ENCODE data around the gene CABLES1.
A peak's percentile ranks its signal among the peaks of the same experiment; 100 is the strongest.

Gene CABLES1

GRCh38 chr18:23182606-23183005, 47.3 kb downstream of the CABLES1 start:
- Histone ChIP-seq H3K4me3 (ENCODE audit: low read depth, low read length) (no peak overlapping the region), H3K36me3 (ENCODE audit: insufficient read depth, low read length) (no peaks in the 10 kb centered on the region), H3K27ac (ENCODE audit: low read depth, low read length) (no peak overlapping the region), H3K4me1 (ENCODE audit: control insufficient read depth, insufficient read depth, low read length, unreplicated experiment) (peaks cover 3% of the 10 kb centered on the region), H3K27me3 (ENCODE audit: insufficient read depth, low read length) (no peaks in the 10 kb centered on the region), H2AFZ (ENCODE audit: low read length, unreplicated experiment) (no peak overlapping the region), H3K79me2 (ENCODE audit: control insufficient read depth, insufficient read depth, low read length, unreplicated experiment) (no peaks in the 10 kb centered on the region)

- H3K27me3 ChIP-seq (ENCODE audit: insufficient read depth, low read length), result no peaks in the 10 kb centered on the region
- no peak overlapping the region for H3K27ac ChIP-seq (ENCODE audit: low read depth, low read length)
- H3K4me1 ChIP-seq (ENCODE audit: control insufficient read depth, insufficient read depth, low read length, unreplicated experiment), result peaks cover 12% of the 10 kb centered on the region
- H3K79me2 ChIP-seq (ENCODE audit: control insufficient read depth, insufficient read depth, low read length, unreplicated experiment), result no peaks in the 10 kb centered on the region
- no peaks in the 10 kb centered on the region for H3K36me3 ChIP-seq (ENCODE audit: insufficient read depth, low read length)
- H2AFZ ChIP-seq (ENCODE audit: low read length, unreplicated experiment), result no peak overlapping the region
- H3K4me3 ChIP-seq (ENCODE audit: low read depth, low read length), result no peak overlapping the region
Measured at GRCh38 chr18:23183411-23184150, 48.3 kb downstream of the CABLES1 start.

- Histone ChIP-seq H3K27ac (ENCODE audit: low read depth, low read length) (no peak overlapping the region), H3K79me2 (ENCODE audit: control insufficient read depth, insufficient read depth, low read length, unreplicated experiment) (no peaks in the 10 kb centered on the region)
Measured at GRCh38 chr18:23186781-23187180, 51.5 kb downstream of the CABLES1 start.

GRCh38 chr18:23188068-23188760, 52.9 kb downstream of the CABLES1 start:
- H3K27me3 ChIP-seq (ENCODE audit: insufficient read depth, low read length), result no peaks in the 10 kb centered on the region
- no peaks in the 10 kb centered on the region for H3K36me3 ChIP-seq (ENCODE audit: insufficient read depth, low read length)
- peaks cover 20% of the 10 kb centered on the region for H3K4me1 ChIP-seq (ENCODE audit: control insufficient read depth, insufficient read depth, low read length, unreplicated experiment)
- no peaks in the 10 kb centered on the region for H3K79me2 ChIP-seq (ENCODE audit: control insufficient read depth, insufficient read depth, low read length, unreplicated experiment)
- no peak overlapping the region for H3K4me3 ChIP-seq (ENCODE audit: low read depth, low read length)
- 0 out of 2 replicates have a peak overlapping the region, but pooled peaks have one; percentile 13 for H3K27ac ChIP-seq (ENCODE audit: low read depth, low read length)
- no peak overlapping the region for H2AFZ ChIP-seq (ENCODE audit: low read length, unreplicated experiment)

More at GRCh38 chr18:23186781-23187180, 51.5 kb downstream of the CABLES1 start:
- no peaks in the 10 kb centered on the region for H3K36me3 ChIP-seq (ENCODE audit: insufficient read depth, low read length)
- H3K4me3 ChIP-seq (ENCODE audit: low read depth, low read length), result no peak overlapping the region
- H3K27me3 ChIP-seq (ENCODE audit: insufficient read depth, low read length), result no peaks in the 10 kb centered on the region
- H2AFZ ChIP-seq (ENCODE audit: low read length, unreplicated experiment), result no peak overlapping the region
- peaks cover 10% of the 10 kb centered on the region for H3K4me1 ChIP-seq (ENCODE audit: control insufficient read depth, insufficient read depth, low read length, unreplicated experiment)

- Histone ChIP-seq H3K79me2 (ENCODE audit: control insufficient read depth, insufficient read depth, low read length, unreplicated experiment) (no peaks in the 10 kb centered on the region), H2AFZ (ENCODE audit: low read length, unreplicated experiment) (no peak overlapping the region), H3K4me3 (ENCODE audit: low read depth, low read length) (no peak overlapping the region), H3K27me3 (ENCODE audit: insufficient read depth, low read length) (no peaks in the 10 kb centered on the region), H3K36me3 (ENCODE audit: insufficient read depth, low read length) (no peaks in the 10 kb centered on the region), H3K27ac (ENCODE audit: low read depth, low read length) (no peak overlapping the region), H3K4me1 (ENCODE audit: control insufficient read depth, insufficient read depth, low read length, unreplicated experiment) (peaks cover 28% of the 10 kb centered on the region)
Measured at GRCh38 chr18:23189099-23189498, 53.8 kb downstream of the CABLES1 start.

- peaks cover 34% of the 10 kb centered on the region for H3K4me1 ChIP-seq (ENCODE audit: control insufficient read depth, insufficient read depth, low read length, unreplicated experiment)
- H3K27me3 ChIP-seq (ENCODE audit: insufficient read depth, low read length), result no peaks in the 10 kb centered on the region
- H2AFZ ChIP-seq (ENCODE audit: low read length, unreplicated experiment), result no peak overlapping the region
- no peak overlapping the region for H3K4me3 ChIP-seq (ENCODE audit: low read depth, low read length)
- H3K79me2 ChIP-seq (ENCODE audit: control insufficient read depth, insufficient read depth, low read length, unreplicated experiment), result no peaks in the 10 kb centered on the region
- H3K27ac ChIP-seq (ENCODE audit: low read depth, low read length), result no peak overlapping the region
- H3K36me3 ChIP-seq (ENCODE audit: insufficient read depth, low read length), result peaks cover under 1% of the 10 kb centered on the region; the same call in 1 of the 2 replicates
Measured at GRCh38 chr18:23189768-23190661, 54.7 kb downstream of the CABLES1 start.

- H3K27me3 ChIP-seq (ENCODE audit: insufficient read depth, low read length), result no peaks in the 10 kb centered on the region
- no peak overlapping the region for H3K4me3 ChIP-seq (ENCODE audit: low read depth, low read length)
- H3K79me2 ChIP-seq (ENCODE audit: control insufficient read depth, insufficient read depth, low read length, unreplicated experiment), result no peaks in the 10 kb centered on the region
- no peak overlapping the region for H2AFZ ChIP-seq (ENCODE audit: low read length, unreplicated experiment)
- peaks cover 4% of the 10 kb centered on the region; the same call in 1 of the 2 replicates for H3K36me3 ChIP-seq (ENCODE audit: insufficient read depth, low read length)
- peaks cover 34% of the 10 kb centered on the region for H3K4me1 ChIP-seq (ENCODE audit: control insufficient read depth, insufficient read depth, low read length, unreplicated experiment)
- H3K27ac ChIP-seq (ENCODE audit: low read depth, low read length), result no peak overlapping the region
Measured at GRCh38 chr18:23191232-23191631, 55.9 kb downstream of the CABLES1 start.

GRCh38 chr18:23193742-23194141, 58.5 kb downstream of the CABLES1 start:
- H3K4me1 ChIP-seq (ENCODE audit: control insufficient read depth, insufficient read depth, low read length, unreplicated experiment), result peaks cover 24% of the 10 kb centered on the region
- no peak overlapping the region for H2AFZ ChIP-seq (ENCODE audit: low read length, unreplicated experiment)
- peaks cover 4% of the 10 kb centered on the region; the same call in 1 of the 2 replicates for H3K36me3 ChIP-seq (ENCODE audit: insufficient read depth, low read length)
- H3K27ac ChIP-seq (ENCODE audit: low read depth, low read length), result no peak overlapping the region
- no peak overlapping the region for H3K4me3 ChIP-seq (ENCODE audit: low read depth, low read length)
- H3K27me3 ChIP-seq (ENCODE audit: insufficient read depth, low read length), result no peaks in the 10 kb centered on the region
- no peaks in the 10 kb centered on the region for H3K79me2 ChIP-seq (ENCODE audit: control insufficient read depth, insufficient read depth, low read length, unreplicated experiment)

GRCh38 chr18:23194155-23194996, 59.1 kb downstream of the CABLES1 start:
- H3K79me2 ChIP-seq (ENCODE audit: control insufficient read depth, insufficient read depth, low read length, unreplicated experiment), result no peaks in the 10 kb centered on the region
- H3K4me3 ChIP-seq (ENCODE audit: low read depth, low read length), result peak overlapping the region; percentile 21; the same call in 1 of the 2 replicates
- H3K4me1 ChIP-seq (ENCODE audit: control insufficient read depth, insufficient read depth, low read length, unreplicated experiment), result peaks cover 24% of the 10 kb centered on the region
- H2AFZ ChIP-seq (ENCODE audit: low read length, unreplicated experiment), result peak overlapping the region; percentile 7
- no peak overlapping the region for H3K27ac ChIP-seq (ENCODE audit: low read depth, low read length)
- H3K36me3 ChIP-seq (ENCODE audit: insufficient read depth, low read length), result peaks cover 4% of the 10 kb centered on the region; the same call in 1 of the 2 replicates
- no peaks in the 10 kb centered on the region for H3K27me3 ChIP-seq (ENCODE audit: insufficient read depth, low read length)

All from ACC112 (cell line).